Measurements from ENCODE around the gene ARHGEF7. TPM values are rescaled to one million over a fixed set of nuclear protein-coding genes. Genes with fewer than 3 reads are reported as not detected.
A peak's percentile ranks its signal among the peaks of the same experiment; 100 is the strongest.
"Not testable (repeated sequence)": the region's sequence is repeated elsewhere in the genome, so short reads cannot be mapped to it uniquely, and the experiment has no call there.

The ARHGEF7 gene
- polyA plus RNA-seq (ENCODE audit: insufficient read length in 4 of 4): 10 to 100 TPM; 57.2 to 93.8 (median 69.8) TPM

- DNase-seq (ENCODE audit: low read depth in 4 of 4, low spot score in 2 of 4): no peak
Measured at GRCh38 chr13:111115061-111115964, at the start of gene ARHGEF7. TSS of gene ARHGEF7 (plus strand) at chr13:111115310. CDS start at chr13:111115527, 217 bp downstream.

GRCh38 chr13:111065698-111066097 is 49.4 kb upstream of the ARHGEF7 start:
- no peak for DNase-seq (ENCODE audit: low read depth in 4 of 4, low spot score in 2 of 4)

- no peak for DNase-seq (ENCODE audit: low read depth in 4 of 4, low spot score in 2 of 4)
Measured at GRCh38 chr13:111066544-111066943, 48.6 kb upstream of the ARHGEF7 start.

DNA sequence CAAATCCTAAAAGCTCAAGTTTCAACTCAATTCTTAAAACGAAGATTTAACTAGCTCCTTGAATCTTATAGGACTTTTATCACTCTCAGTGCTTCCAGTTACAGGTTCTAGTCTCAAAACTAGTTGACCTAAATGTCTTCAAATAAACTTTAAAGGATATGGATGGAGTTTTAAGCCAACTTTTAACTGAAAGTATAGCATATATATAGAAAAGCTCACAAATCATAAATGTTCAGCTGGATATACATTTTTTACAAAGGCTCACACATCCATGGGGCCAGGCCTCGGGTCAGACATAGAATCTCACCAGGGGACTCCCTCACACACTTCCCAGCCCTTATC is 47.1 kb upstream of the ARHGEF7 start:
- peak in 1 of 4 donors; percentile 15 for DNase-seq (ENCODE audit: low read depth in 4 of 4, low spot score in 2 of 4)

DNA sequence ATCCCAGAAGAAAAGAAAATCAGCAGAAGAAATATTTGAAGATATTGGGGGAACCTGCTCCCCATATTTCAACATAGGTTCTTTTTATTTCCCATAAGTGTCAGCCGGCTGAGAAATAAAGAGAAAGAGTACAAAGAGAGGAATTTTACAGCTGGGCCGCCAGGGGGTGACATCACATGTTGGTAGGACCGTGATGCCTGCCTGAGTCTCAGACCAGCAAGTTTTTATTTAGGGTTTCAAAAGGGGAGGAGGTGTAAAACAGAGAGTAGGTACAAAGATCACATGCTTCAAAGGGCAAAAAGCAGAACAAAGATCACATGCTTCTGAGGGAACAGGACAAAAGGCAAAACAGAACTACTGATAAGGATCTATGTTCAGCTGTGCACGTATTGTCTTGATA is 44.0 kb upstream of the ARHGEF7 start:
- not testable (repeated sequence) for DNase-seq (ENCODE audit: low read depth in 4 of 4, low spot score in 2 of 4)

GRCh38 chr13:111071526-111071925 is 43.6 kb upstream of the ARHGEF7 start:
- not testable (repeated sequence) for DNase-seq (ENCODE audit: low read depth in 4 of 4, low spot score in 2 of 4)

- no peak for DNase-seq (ENCODE audit: low read depth in 4 of 4, low spot score in 2 of 4)
Measured at GRCh38 chr13:111074826-111075225, 40.3 kb upstream of the ARHGEF7 start.

GRCh38 chr13:111076155-111077013 is 38.7 kb upstream of the ARHGEF7 start:
- no peak for DNase-seq (ENCODE audit: low read depth in 4 of 4, low spot score in 2 of 4)

GRCh38 chr13:111079375-111079774 is 35.7 kb upstream of the ARHGEF7 start:
- DNase-seq (ENCODE audit: low read depth in 4 of 4, low spot score in 2 of 4): no peak

DNA sequence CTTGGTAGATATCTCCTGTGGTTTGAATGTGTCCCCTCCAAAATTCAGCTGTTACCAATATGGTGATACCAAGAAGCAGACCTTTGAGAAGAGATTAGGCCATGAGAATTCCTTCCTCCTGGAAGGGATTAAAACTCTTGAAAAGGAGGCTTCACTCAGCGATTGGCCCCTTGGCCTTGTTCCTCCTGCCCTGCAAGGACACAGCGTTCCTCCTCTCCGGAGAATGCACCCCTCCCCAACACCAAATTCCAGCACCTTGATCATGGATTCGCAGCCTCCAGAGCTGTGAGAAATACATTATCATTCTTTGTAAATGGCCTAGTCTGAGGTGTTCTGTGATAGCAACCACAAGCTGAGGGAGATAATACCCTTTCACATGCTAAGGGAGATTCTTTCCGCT is 34.5 kb upstream of the ARHGEF7 start:
- DNase-seq (ENCODE audit: low read depth in 4 of 4, low spot score in 2 of 4): no peak

DNA sequence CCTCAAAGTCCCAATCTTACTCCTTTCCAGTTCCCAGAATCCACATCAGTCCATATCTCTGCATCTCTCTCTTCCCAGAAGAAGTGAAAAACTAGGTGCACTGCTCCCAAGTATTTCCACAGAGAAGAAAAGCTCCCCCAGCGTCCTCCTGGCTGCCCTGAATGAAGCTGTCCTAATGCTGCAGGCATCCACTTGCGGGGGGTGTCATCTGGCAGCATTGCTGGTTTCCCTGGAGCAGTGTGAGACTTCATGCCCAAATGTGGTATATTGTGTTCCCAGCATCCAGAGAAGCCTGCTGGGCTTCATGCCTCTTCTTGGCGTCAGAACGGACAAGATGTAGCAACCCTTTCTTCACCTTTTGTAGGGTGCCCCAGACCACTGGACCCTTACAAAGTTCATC is 32.9 kb upstream of the ARHGEF7 start:
- DNase-seq (ENCODE audit: low read depth in 4 of 4, low spot score in 2 of 4): no peak

- not testable (repeated sequence) for DNase-seq (ENCODE audit: low read depth in 4 of 4, low spot score in 2 of 4)
Measured at GRCh38 chr13:111082769-111083168, 32.3 kb upstream of the ARHGEF7 start.

DNA sequence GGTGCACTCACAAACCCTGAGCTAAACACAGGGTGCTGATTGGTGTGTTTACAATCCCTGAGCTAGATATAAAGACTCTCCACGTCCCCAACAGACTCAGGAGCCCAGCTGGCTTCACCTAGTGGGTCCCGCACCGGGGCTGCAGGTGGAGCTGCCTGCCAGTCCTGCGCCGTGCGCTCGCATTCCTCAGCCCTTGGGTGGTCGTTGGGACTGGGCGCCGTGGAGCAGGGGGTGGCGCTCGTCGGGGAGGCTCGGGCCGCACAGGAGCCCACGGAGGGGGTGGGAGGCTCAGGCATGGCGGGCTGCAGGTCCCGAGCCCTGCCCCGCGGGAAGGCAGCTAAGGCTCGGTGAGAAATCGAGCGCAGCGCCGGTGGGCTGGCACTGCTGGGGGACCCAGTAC is 31.4 kb upstream of the ARHGEF7 start:
- not testable (repeated sequence) for DNase-seq (ENCODE audit: low read depth in 4 of 4, low spot score in 2 of 4)

- DNase-seq (ENCODE audit: low read depth in 4 of 4, low spot score in 2 of 4): no peak
Measured at GRCh38 chr13:111090169-111090568, 24.9 kb upstream of the ARHGEF7 start.

- DNase-seq (ENCODE audit: low read depth in 4 of 4, low spot score in 2 of 4): no peak
Measured at GRCh38 chr13:111092685-111093084, 22.4 kb upstream of the ARHGEF7 start.

- no peak for DNase-seq (ENCODE audit: low read depth in 4 of 4, low spot score in 2 of 4)
Measured at GRCh38 chr13:111093136-111093535, 22.0 kb upstream of the ARHGEF7 start.

DNA sequence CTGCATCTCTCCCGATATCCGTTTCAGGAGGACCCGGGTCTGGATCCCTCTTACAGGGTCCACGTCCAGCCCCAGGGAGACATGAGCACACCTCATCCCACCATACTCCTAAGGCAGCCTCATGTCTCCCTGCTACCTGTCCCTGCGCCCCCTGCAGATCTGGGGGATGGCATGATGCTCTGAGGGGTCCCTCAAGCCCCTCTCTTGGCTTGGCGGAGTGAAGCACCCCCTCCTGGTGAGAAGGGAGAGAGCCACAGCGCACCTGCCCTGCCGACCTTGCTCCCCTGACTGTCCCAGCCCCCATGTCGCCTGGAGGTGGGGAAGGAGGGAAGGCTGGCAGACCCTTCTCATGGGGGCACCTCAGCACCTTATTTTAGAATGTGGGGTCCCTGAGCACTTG is 21.5 kb upstream of the ARHGEF7 start:
- DNase-seq (ENCODE audit: low read depth in 4 of 4, low spot score in 2 of 4): no peak

DNA sequence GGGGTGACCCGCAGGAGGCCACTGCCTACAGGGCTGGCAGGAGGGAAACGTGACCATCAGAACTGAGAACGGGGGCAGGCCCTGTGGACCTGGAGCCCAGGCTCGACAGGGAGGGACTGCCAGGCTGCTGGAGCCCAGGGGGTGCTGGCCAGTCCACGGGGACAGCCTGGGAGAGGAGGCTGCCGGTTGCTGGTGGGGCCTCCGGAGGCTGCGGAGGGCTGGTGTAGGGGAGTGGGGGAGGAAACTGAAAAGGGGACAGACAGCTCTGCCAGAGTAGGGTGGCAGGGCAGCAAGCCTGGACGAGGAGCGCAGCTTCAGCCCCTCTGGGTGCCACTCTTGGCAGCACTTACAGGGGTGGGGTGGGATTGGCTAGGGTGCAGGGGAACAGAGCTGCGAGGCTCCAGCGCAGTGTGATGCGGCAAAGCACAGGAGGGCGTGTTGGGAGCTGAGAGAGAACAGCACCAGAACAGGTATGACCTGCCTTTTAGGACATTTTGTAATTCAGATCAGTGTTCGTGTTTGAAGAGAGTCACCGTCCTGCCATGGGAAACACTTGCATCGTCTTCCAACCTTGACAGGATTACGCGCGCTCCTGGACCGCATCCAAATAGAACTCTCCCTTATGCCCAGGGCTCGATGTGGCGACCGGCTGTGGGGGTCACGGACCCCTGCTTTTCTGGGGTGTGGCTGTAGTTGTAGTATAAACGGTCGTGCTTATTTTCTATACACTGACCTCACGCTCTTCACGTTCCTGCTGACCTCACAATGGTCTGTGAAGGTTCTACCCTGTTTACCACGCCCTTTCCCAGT is 19.9 kb upstream of the ARHGEF7 start:
- DNase-seq (ENCODE audit: low read depth in 4 of 4, low spot score in 2 of 4): no peak

DNA sequence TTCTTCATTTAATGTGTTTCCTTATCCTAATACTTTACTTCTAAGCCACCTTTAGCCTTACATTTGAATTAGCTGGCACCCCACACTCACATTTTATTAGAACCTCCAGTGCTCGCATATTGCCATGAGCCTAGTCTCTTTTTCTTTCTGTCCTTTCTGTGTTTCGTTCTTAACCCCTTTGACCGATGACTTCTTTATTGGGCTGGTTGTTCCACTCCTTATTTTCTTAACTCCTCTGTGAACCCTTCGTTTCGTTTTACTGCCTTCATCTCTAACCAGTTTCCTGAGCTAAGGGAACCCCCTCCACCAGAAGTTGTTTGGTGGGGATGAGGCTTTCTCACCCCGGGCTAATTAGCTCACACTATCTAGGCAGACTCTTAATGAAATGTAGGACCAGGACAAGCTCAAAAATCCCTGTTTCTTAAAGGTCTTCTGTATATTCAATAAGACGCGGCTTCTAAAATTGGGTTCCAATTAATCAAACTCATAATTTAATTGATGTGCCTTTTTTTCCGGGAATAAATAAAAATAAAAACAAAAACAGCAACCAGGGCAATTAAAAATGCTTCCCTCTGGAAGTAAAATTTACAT is 19.1 kb upstream of the ARHGEF7 start:
- no peak for DNase-seq (ENCODE audit: low read depth in 4 of 4, low spot score in 2 of 4)

DNA sequence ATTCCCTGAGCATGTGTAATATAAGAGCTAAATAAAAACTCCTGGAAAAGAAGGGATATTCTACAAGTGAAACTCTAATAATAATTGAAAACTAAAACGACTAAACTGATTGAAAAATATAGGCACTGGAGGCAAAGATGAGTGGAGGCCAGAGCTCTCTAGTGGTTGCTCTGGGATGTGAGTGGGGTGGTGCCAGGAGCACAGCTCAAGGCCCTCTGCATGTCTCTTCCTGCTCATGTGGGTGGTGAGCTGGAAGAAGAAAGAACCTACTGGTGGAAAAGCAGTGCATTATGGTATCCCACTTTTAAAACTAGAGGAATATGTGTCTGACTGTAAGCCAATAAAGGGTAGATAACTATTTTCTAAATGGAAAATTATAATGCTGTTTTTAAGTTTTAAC is 15.8 kb upstream of the ARHGEF7 start:
- DNase-seq (ENCODE audit: low read depth in 4 of 4, low spot score in 2 of 4): no peak
